ENCODE measurements around the gene NAA25. TPM values are rescaled to one million over a fixed set of nuclear protein-coding genes. Genes with fewer than 3 reads are reported as not detected.
"Not testable (repeated sequence)": the region's sequence is repeated elsewhere in the genome, so short reads cannot be mapped to it uniquely, and the experiment has no call there.

NAA25 gene
- total and polyA plus RNA-seq, 2 donors (not counting 1 experiment from before 2014, with no cell fraction given): 5.9 to 40.8 TPM

- H3K27ac ChIP-seq (ENCODE audit: low read length in 2 of 2): no peak overlapping the region
- CTCF ChIA-PET: interaction anchor here (0.9 kb wide), 1 partner anchor 8 kb away, joined by 3 read pairs; no protein-coding TSS in a partner anchor
- ATAC-seq (ENCODE audit: low read depth): no peak
Observed at GRCh38 chr12:112001576-112001975, 107.0 kb downstream of the NAA25 start.

GRCh38 chr12:112000820-112001219 is 107.8 kb downstream of the NAA25 start:
- H3K27ac ChIP-seq (ENCODE audit: low read length in 2 of 2): no peak overlapping the region
- no peak for DNase-seq
- H3K79me2 ChIP-seq (ENCODE audit: control insufficient read depth, insufficient read depth, low read length): peaks cover 8% of the 10 kb centered on the region
- peaks cover 29% of the 10 kb centered on the region for H3K4me1 Mint-ChIP-seq
- H3K27me3 ChIP-seq (replicated peaks in 1 of 4; ENCODE audit: control extremely low read depth in 1 of 4, control insufficient read depth in 3 of 4, insufficient read depth in 4 of 4, low read length in 3 of 4): peaks cover 0 to 13% (median 11%) of the 10 kb centered on the region in 4 experiments
- H3K4me3 Mint-ChIP-seq: peak overlapping the region; percentile 12
- peaks cover 18% of the 10 kb centered on the region for H4K20me1 ChIP-seq (ENCODE audit: control insufficient read depth, insufficient read depth, low read length, poor library complexity, severe bottlenecking)
- H3K4me3 ChIP-seq (ENCODE audit: control extremely low read depth in 1 of 5, extremely low read depth in 1 of 5, insufficient read depth in 1 of 5, low read depth in 2 of 5, low read length in 4 of 5): no peak overlapping the region
- H3K9me3 ChIP-seq (ENCODE audit: control extremely low read depth in 1 of 3, control insufficient read depth in 2 of 3, insufficient read depth in 1 of 3, low read length in 2 of 3): no peaks in the 10 kb centered on the region
- peaks cover 22 to 34% of the 10 kb centered on the region in 2 donors for H3K4me1 ChIP-seq (ENCODE audit: control insufficient read depth in 2 of 2, insufficient read depth in 2 of 2, low read length in 2 of 2)
- CTCF ChIA-PET: interaction anchor here (0.9 kb wide), 1 partner anchor 9 kb away, joined by 3 read pairs; no protein-coding TSS in a partner anchor
- 93% methylated on average over 4 of the region's 8 CpGs for WGBS (ENCODE audit: insufficient coverage)
- POLR2A ChIA-PET: no interaction called here
- peaks cover 11% of the 10 kb centered on the region for H3K27me3 Mint-ChIP-seq
- no peak overlapping the region for H2AFZ ChIP-seq (ENCODE audit: insufficient read depth, low read depth, low read length, poor library complexity, severe bottlenecking)
- H3K27ac Mint-ChIP-seq: no peak overlapping the region
- no peaks in the 10 kb centered on the region for H3K36me3 ChIP-seq (replicated peaks in 1 of 2; ENCODE audit: control extremely low read depth in 1 of 2, control insufficient read depth in 1 of 2, extremely low read depth in 1 of 2, insufficient read depth in 2 of 2, low read length in 1 of 2)
- H3K9ac ChIP-seq (ENCODE audit: low read length): no peak overlapping the region
- intact Hi-C loops (cut with micrococcal nuclease): no loop called here
- H3K9me3 Mint-ChIP-seq (ENCODE audit: insufficient read depth): no peaks in the 10 kb centered on the region
- TF ChIP-seq CTCF (IDR thresholded peaks at IDR 0.05) (no peak), EZH2 (IDR thresholded peaks at IDR 0.05; ENCODE audit: borderline replicate concordance, insufficient read depth, low read depth, low read length, poor library complexity, severe bottlenecking) (no peak)
- no peak overlapping the region for H3K4me2 ChIP-seq (replicated peaks; ENCODE audit: low read depth, low read length, poor library complexity, severe bottlenecking)
- no peak for ATAC-seq (ENCODE audit: low read depth)

More at GRCh38 chr12:112001576-112001975, 107.0 kb downstream of the NAA25 start:
- intact Hi-C loops (cut with micrococcal nuclease): no loop called here
- H2AFZ ChIP-seq (ENCODE audit: insufficient read depth, low read depth, low read length, poor library complexity, severe bottlenecking): no peak overlapping the region
- H3K79me2 ChIP-seq (ENCODE audit: control insufficient read depth, insufficient read depth, low read length): peaks cover 7% of the 10 kb centered on the region
- Mint-ChIP-seq H3K27me3 (peaks cover 11% of the 10 kb centered on the region), H3K4me1 (peaks cover 24% of the 10 kb centered on the region), H3K27ac (no peak overlapping the region), H3K4me3 (peak overlapping the region; percentile 80), H3K9me3 (ENCODE audit: insufficient read depth) (no peaks in the 10 kb centered on the region)
- H3K36me3 ChIP-seq (replicated peaks in 1 of 2; ENCODE audit: control extremely low read depth in 1 of 2, control insufficient read depth in 1 of 2, extremely low read depth in 1 of 2, insufficient read depth in 2 of 2, low read length in 1 of 2): no peaks in the 10 kb centered on the region
- no peak for TF ChIP-seq CTCF (IDR thresholded peaks at IDR 0.05)
- H4K20me1 ChIP-seq (ENCODE audit: control insufficient read depth, insufficient read depth, low read length, poor library complexity, severe bottlenecking): peaks cover 13% of the 10 kb centered on the region
- DNase-seq: no peak
- H3K4me3 ChIP-seq (ENCODE audit: control extremely low read depth in 1 of 5, extremely low read depth in 1 of 5, insufficient read depth in 1 of 5, low read depth in 2 of 5, low read length in 4 of 5): peak overlapping the region in 1 of 5 experiments; percentile 48
- H3K4me2 ChIP-seq (replicated peaks; ENCODE audit: low read depth, low read length, poor library complexity, severe bottlenecking): peak overlapping the region; percentile 64
- peak overlapping the region; percentile 41 for H3K9ac ChIP-seq (ENCODE audit: low read length)
- peaks cover 21 to 27% of the 10 kb centered on the region in 2 donors for H3K4me1 ChIP-seq (ENCODE audit: control insufficient read depth in 2 of 2, insufficient read depth in 2 of 2, low read length in 2 of 2)
- POLR2A ChIA-PET: interaction anchor here (1.5 kb wide), 1 partner anchor 11 kb away, joined by 3 read pairs; the partner anchor contains the start of genes ERP29 and TMEM116
- no peaks in the 10 kb centered on the region for H3K9me3 ChIP-seq (ENCODE audit: control extremely low read depth in 1 of 3, control insufficient read depth in 2 of 3, insufficient read depth in 1 of 3, low read length in 2 of 3)
- peaks cover 0 to 11% (median 9%) of the 10 kb centered on the region in 4 experiments for H3K27me3 ChIP-seq (replicated peaks in 1 of 4; ENCODE audit: control extremely low read depth in 1 of 4, control insufficient read depth in 3 of 4, insufficient read depth in 4 of 4, low read length in 3 of 4)

- CTCF ChIA-PET: interaction anchor here (0.9 kb wide), 1 partner anchor 15 kb away, joined by 4 read pairs; no protein-coding TSS in a partner anchor
- H3K36me3 ChIP-seq (replicated peaks in 1 of 2; ENCODE audit: control extremely low read depth in 1 of 2, control insufficient read depth in 1 of 2, extremely low read depth in 1 of 2, insufficient read depth in 2 of 2, low read length in 1 of 2); H3K27ac ChIP-seq (ENCODE audit: low read length in 2 of 2); H3K9ac ChIP-seq (ENCODE audit: low read length); H3K4me2 ChIP-seq (replicated peaks; ENCODE audit: low read depth, low read length, poor library complexity, severe bottlenecking); H3K9me3 ChIP-seq (ENCODE audit: control extremely low read depth in 1 of 3, control insufficient read depth in 2 of 3, insufficient read depth in 1 of 3, low read length in 2 of 3); H3K79me2 ChIP-seq (ENCODE audit: control insufficient read depth, insufficient read depth, low read length); ATAC-seq (ENCODE audit: low read depth); H3K27ac Mint-ChIP-seq; intact Hi-C loops (cut with micrococcal nuclease); H2AFZ ChIP-seq (ENCODE audit: insufficient read depth, low read depth, low read length, poor library complexity, severe bottlenecking); DNase-seq; H3K9me3 Mint-ChIP-seq (ENCODE audit: insufficient read depth); H3K4me3 ChIP-seq (ENCODE audit: control extremely low read depth in 1 of 5, extremely low read depth in 1 of 5, insufficient read depth in 1 of 5, low read depth in 2 of 5, low read length in 4 of 5); H3K4me3 Mint-ChIP-seq: not testable (repeated sequence)
- Mint-ChIP-seq H3K4me1 (peaks cover 39% of the 10 kb centered on the region), H3K27me3 (peaks cover 15% of the 10 kb centered on the region)
- POLR2A ChIA-PET: interaction anchor here (0.7 kb wide), 1 partner anchor 26 kb away, joined by 3 read pairs; no protein-coding TSS in a partner anchor
- H3K27me3 ChIP-seq (replicated peaks in 1 of 4; ENCODE audit: control extremely low read depth in 1 of 4, control insufficient read depth in 3 of 4, insufficient read depth in 4 of 4, low read length in 3 of 4): peaks cover 0 to 13% (median 11%) of the 10 kb centered on the region in 4 experiments
- 96% methylated on average over 9 of the region's 9 CpGs for WGBS (ENCODE audit: insufficient coverage)
- H3K4me1 ChIP-seq (ENCODE audit: control insufficient read depth in 2 of 2, insufficient read depth in 2 of 2, low read length in 2 of 2): peaks cover 37 to 49% of the 10 kb centered on the region in 2 donors
- H4K20me1 ChIP-seq (ENCODE audit: control insufficient read depth, insufficient read depth, low read length, poor library complexity, severe bottlenecking): peaks cover 27% of the 10 kb centered on the region
Observed at GRCh38 chr12:111999129-111999528, 109.5 kb downstream of the NAA25 start.

Data from B cell (primary cell).